HepG2 (cell line): ENCODE measurements around the gene PPARA. TPM values are rescaled to one million over a fixed set of nuclear protein-coding genes. Genes with fewer than 3 reads are reported as not detected.

Source experiments
- AFF4 ChIP-seq: sonication (generic); formaldehyde crosslinking; IDR thresholded peaks from 2 replicates; pipeline ENCODE4 v1.4.0; 2020; ENCODE audit warnings: missing genetic modification reagents
- AKAP8 ChIP-seq: sonication (generic); formaldehyde crosslinking; IDR thresholded peaks from 2 replicates; pipeline ENCODE4 v1.5.1; 2020; ENCODE audit warnings: mild to moderate bottlenecking, missing genetic modification reagents
- CBX2 ChIP-seq, 2 experiments: fragments of 200-600 bp in 1 of 2; sonication (generic); formaldehyde crosslinking in 1 of 2; IDR thresholded peaks; 2 replicates each; pipeline versions ENCODE4 v1.7.0 to v1.8.1; 2018 to 2022; ENCODE audit warnings: low read depth in 2 of 2, low read length in 1 of 2, mild to moderate bottlenecking in 1 of 2, missing genetic modification reagents in 1 of 2
- CCAR2 ChIP-seq: fragments of 200-400 bp; formaldehyde crosslinking; optimal IDR thresholded peaks from 2 replicates; pipeline ENCODE3; 2018; ENCODE audit warnings: low read depth, mild to moderate bottlenecking, low read length, moderate library complexity
- DMAP1 ChIP-seq: IDR thresholded peaks from 2 replicates; pipeline ENCODE4 v1.6.1; 2016
- DNMT1 ChIP-seq: sonication (generic); formaldehyde crosslinking; IDR thresholded peaks from 2 replicates; pipeline ENCODE4 v1.5.1; 2020; ENCODE audit warnings: mild to moderate bottlenecking, missing genetic modification reagents
- ETV6 ChIP-seq: sonication (generic); formaldehyde crosslinking; conservative IDR thresholded peaks from 2 replicates; pipeline ENCODE4 v1.4.0; 2020; ENCODE audit warnings: missing genetic modification reagents
- FOXJ3 ChIP-seq: sonication (generic); formaldehyde crosslinking; IDR thresholded peaks from 2 replicates; pipeline ENCODE4 v1.4.0; 2020; ENCODE audit warnings: missing genetic modification reagents, mild to moderate bottlenecking, borderline replicate concordance
- GMEB2 ChIP-seq: IDR thresholded peaks from 2 replicates; pipeline ENCODE4 v1.6.1; 2016; ENCODE audit warnings: missing biosample characterization, missing genetic modification reagents, low read depth
- IRF2 ChIP-seq: IDR thresholded peaks from 2 replicates; pipeline ENCODE4 v1.6.1; 2018; ENCODE audit warnings: missing genetic modification reagents, missing compliant biosample characterization
- IRX3 ChIP-seq: sonication (generic); formaldehyde crosslinking; IDR thresholded peaks from 2 replicates; pipeline ENCODE4 v1.8.1; 2023; ENCODE audit warnings: mild to moderate bottlenecking, low read depth, missing genetic modification reagents, borderline replicate concordance
- RELA ChIP-seq: sonication (generic); formaldehyde crosslinking; IDR thresholded peaks from 2 replicates; pipeline ENCODE4 v1.4.0; 2020; ENCODE audit warnings: missing genetic modification reagents
- SYNCRIP ChIP-seq: fragments of 200-400 bp; formaldehyde crosslinking; IDR thresholded peaks from 2 replicates; pipeline ENCODE4 v1.6.1; 2018; ENCODE audit warnings: mild to moderate bottlenecking, low read depth, low read length; ENCODE audit not compliant: insufficient read depth
- TEAD2 ChIP-seq: sonication (generic); formaldehyde crosslinking; IDR thresholded peaks from 2 replicates; pipeline ENCODE4 v1.9.0; 2021; ENCODE audit warnings: missing genetic modification reagents
- ZBTB7A ChIP-seq: sonication (generic); formaldehyde crosslinking; IDR thresholded peaks from 2 replicates; pipeline ENCODE4 v1.8.0; 2022; ENCODE audit warnings: mild to moderate bottlenecking, missing genetic modification reagents
- ZMAT5 ChIP-seq: sonication (generic); formaldehyde crosslinking; IDR thresholded peaks from 2 replicates; pipeline ENCODE4 v1.5.0; 2020; ENCODE audit warnings: mild to moderate bottlenecking, low read depth, missing genetic modification reagents, borderline replicate concordance
- ZMYM3 ChIP-seq: sonication (generic); formaldehyde crosslinking; IDR thresholded peaks from 2 replicates; pipeline ENCODE4 v1.5.1; 2020; ENCODE audit warnings: mild to moderate bottlenecking, missing genetic modification reagents
- ZNF383 ChIP-seq: sonication (generic); formaldehyde crosslinking; IDR thresholded peaks from 2 replicates; pipeline ENCODE4 v1.4.0; 2020; ENCODE audit warnings: missing genetic modification reagents, mild to moderate bottlenecking, borderline replicate concordance
- ZNF710 ChIP-seq: sonication (generic); formaldehyde crosslinking; IDR thresholded peaks from 2 replicates; pipeline ENCODE4 v1.5.0; 2020; ENCODE audit warnings: mild to moderate bottlenecking, missing genetic modification reagents, borderline replicate concordance
- polyA plus RNA-seq, 8 experiments: library from polyadenylated mRNA; depleted of rRNA in 3 of 8; stranded (reverse) in 7 of 8; unstranded in 1 of 8; fragments of >200 nt; fragmentation: Illumina TruSeq in 4 of 8; extraction: Trizol in 4 of 8; gene quantifications; 2 replicates each; pipeline versions ENCODE4 v1.2.1 to v1.2.3, GENCODE V29; 2011 to 2016; ENCODE audit warnings: low read depth in 4 of 8, missing spikeins in 1 of 8, mixed read lengths in 1 of 8; ENCODE audit not compliant: insufficient read depth in 1 of 8
- total RNA-seq, 5 experiments: library from RNA; depleted of rRNA; stranded (reverse); fragments of >200 nt; fragmentation: Illumina TruSeq; extraction: Trizol; gene quantifications; 2 replicates each; pipeline ENCODE4 v1.2.3, GENCODE V29; 2016; ENCODE audit warnings: low read depth in 1 of 5
- TF ChIP-seq, protein P1 (sequence below): sonication (generic); formaldehyde crosslinking; IDR thresholded peaks from 2 replicates; pipeline ENCODE4 v1.4.0; 2020; ENCODE audit warnings: low read depth, mild to moderate bottlenecking, missing genetic modification reagents

The PPARA gene
- total and polyA plus RNA-seq, 2 of the 13 experiments (the other 11 are each of a cell fraction or from before 2014, with no cell fraction given), result 18.2 to 24.7 TPM

GRCh38 chr22:46139895-46140350 is 10.4 kb upstream of the PPARA start (continued):
- TF ChIP-seq FOXJ3 (CRISPR knock-in tag) (no peak), ETV6 (CRISPR knock-in tag) (0 out of 2 replicates have a peak, but pooled peaks have one; percentile 30), TEAD2 (no peak), ZMYM3 (CRISPR knock-in tag) (peak; percentile 75), IRX3 (no peak), ZMAT5 (CRISPR knock-in tag) (no peak), RELA (CRISPR knock-in tag) (no peak), ZNF710 (CRISPR knock-in tag) (no peak), DNMT1 (CRISPR knock-in tag) (no peak), ZBTB7A (CRISPR knock-in tag) (no peak), SYNCRIP (no peak), ZNF383 (CRISPR knock-in tag) (no peak), CCAR2 (no peak), AFF4 (CRISPR knock-in tag) (no peak), CBX2 (IDR thresholded peaks at IDR 0.05; ENCODE audit: low read depth, low read length) (no peak), CBX2 (CRISPR knock-in tag; IDR thresholded peaks at IDR 0.05; ENCODE audit: low read depth) (no peak), DMAP1 (CRISPR knock-in tag) (peak; percentile 44; the same call in 1 of the 2 replicates), GMEB2 (CRISPR knock-in tag) (no peak), IRF2 (CRISPR knock-in tag) (0 out of 2 replicates have a peak, but pooled peaks have one; percentile 35), AKAP8 (CRISPR knock-in tag) (no peak)
- TF ChIP-seq, protein P1, sequence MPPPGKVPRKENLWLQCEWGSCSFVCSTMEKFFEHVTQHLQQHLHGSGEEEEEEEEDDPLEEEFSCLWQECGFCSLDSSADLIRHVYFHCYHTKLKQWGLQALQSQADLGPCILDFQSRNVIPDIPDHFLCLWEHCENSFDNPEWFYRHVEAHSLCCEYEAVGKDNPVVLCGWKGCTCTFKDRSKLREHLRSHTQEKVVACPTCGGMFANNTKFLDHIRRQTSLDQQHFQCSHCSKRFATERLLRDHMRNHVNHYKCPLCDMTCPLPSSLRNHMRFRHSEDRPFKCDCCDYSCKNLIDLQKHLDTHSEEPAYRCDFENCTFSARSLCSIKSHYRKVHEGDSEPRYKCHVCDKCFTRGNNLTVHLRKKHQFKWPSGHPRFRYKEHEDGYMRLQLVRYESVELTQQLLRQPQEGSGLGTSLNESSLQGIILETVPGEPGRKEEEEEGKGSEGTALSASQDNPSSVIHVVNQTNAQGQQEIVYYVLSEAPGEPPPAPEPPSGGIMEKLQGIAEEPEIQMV, result no peak
